Liver (tissue), 9 donors: ENCODE measurements around the gene HOXA7. TPM values are rescaled to one million over a fixed set of nuclear protein-coding genes. Genes with fewer than 3 reads are reported as not detected.

ENCODE experiments used
- DNase-seq: peaks from one replicate; pipeline ENCODE4 v3.0.0-alpha.2; 2017; ENCODE audit warnings: low spot score
- H3K27ac ChIP-seq, 2 donors: one replicate each; pipeline ENCODE4 v1.7.0; 2013; ENCODE audit warnings: inconsistent platforms in 2 of 2, low read length in 2 of 2, control low read depth in 1 of 2, low read depth in 1 of 2, mild to moderate bottlenecking in 1 of 2
- H3K27me3 ChIP-seq, 4 donors: one replicate each; pipeline versions ENCODE4 v1.6.1 to v1.7.0; 2013; ENCODE audit warnings: low read length in 3 of 4, inconsistent platforms in 1 of 4, mild to moderate bottlenecking in 1 of 4, moderate library complexity in 1 of 4; ENCODE audit not compliant: control insufficient read depth in 4 of 4, insufficient read depth in 4 of 4
- H3K36me3 ChIP-seq, 4 donors: one replicate each; pipeline versions ENCODE4 v1.6.1 to v1.7.0; 2013; ENCODE audit warnings: low read length in 3 of 4, mild to moderate bottlenecking in 3 of 4, low read depth in 1 of 4, moderate library complexity in 1 of 4; ENCODE audit not compliant: control insufficient read depth in 4 of 4, insufficient read depth in 3 of 4
- H3K4me1 ChIP-seq, 4 donors: one replicate each; pipeline versions ENCODE4 v1.6.1 to v1.7.0; 2013; ENCODE audit warnings: low read length in 3 of 4, mild to moderate bottlenecking in 3 of 4, moderate library complexity in 1 of 4; ENCODE audit not compliant: control insufficient read depth in 4 of 4, insufficient read depth in 4 of 4
- H3K4me3 ChIP-seq, 3 donors: one replicate each; pipeline versions ENCODE4 v1.6.1 to v1.7.0; 2013; ENCODE audit warnings: low read length in 3 of 3, control low read depth in 1 of 3, low read depth in 1 of 3, mild to moderate bottlenecking in 1 of 3
- H3K9ac ChIP-seq, 2 donors: one replicate each; pipeline ENCODE4 v1.7.0; 2013; ENCODE audit warnings: low read length in 2 of 2, mild to moderate bottlenecking in 2 of 2, moderate library complexity in 2 of 2, control low read depth in 1 of 2, low read depth in 1 of 2
- H3K9me3 ChIP-seq, 4 donors: one replicate each; pipeline versions ENCODE4 v1.6.1 to v1.7.0; 2013; ENCODE audit warnings: low read length in 3 of 4; ENCODE audit not compliant: control insufficient read depth in 4 of 4
- ATF3 ChIP-seq: IDR thresholded peaks from 2 replicates; pipeline ENCODE4 v1.6.1; 2016; ENCODE audit warnings: antibody characterized with exemption
- CTCF ChIP-seq: fragments of 150-350 bp; IDR thresholded peaks from 2 replicates; pipeline ENCODE4 v1.5.1; 2017; ENCODE audit warnings: improper control_type of control experiment, low read depth, low read length; ENCODE audit not compliant: missing input control
- EGR1 ChIP-seq, 2 donors: IDR thresholded peaks; 2 replicates each; pipeline ENCODE4 v1.6.1; 2016 to 2018; ENCODE audit warnings: antibody characterized with exemption in 2 of 2, low read depth in 2 of 2
- FOXA1 ChIP-seq: IDR thresholded peaks from 2 replicates; pipeline ENCODE4 v1.6.1; 2016; ENCODE audit warnings: antibody characterized with exemption
- GABPA ChIP-seq, 2 donors: IDR thresholded peaks in 1 of 2; conservative IDR thresholded peaks in 1 of 2; 2 replicates each; pipeline ENCODE4 v1.6.1; 2016; ENCODE audit warnings: antibody characterized with exemption in 2 of 2, mild to moderate bottlenecking in 1 of 2, moderate library complexity in 1 of 2
- HNF4A ChIP-seq, 2 donors: conservative IDR thresholded peaks; 2 replicates each; pipeline ENCODE4 v1.6.1; 2016; ENCODE audit warnings: antibody characterized with exemption in 2 of 2, mild to moderate bottlenecking in 2 of 2
- JUND ChIP-seq, 2 donors: IDR thresholded peaks; 2 replicates each; pipeline ENCODE4 v1.6.1; 2016; ENCODE audit warnings: antibody characterized with exemption in 2 of 2
- MAX ChIP-seq: IDR thresholded peaks from 2 replicates; pipeline ENCODE4 v1.6.1; 2016; ENCODE audit warnings: antibody characterized with exemption
- NR2F2 ChIP-seq: IDR thresholded peaks from 2 replicates; pipeline ENCODE4 v1.6.1; 2016; ENCODE audit warnings: antibody characterized with exemption
- RAD21 ChIP-seq, 2 donors: IDR thresholded peaks; 2 replicates each; pipeline ENCODE4 v1.6.1; 2016; ENCODE audit warnings: antibody characterized with exemption in 2 of 2, mild to moderate bottlenecking in 2 of 2
- REST ChIP-seq: IDR thresholded peaks from 2 replicates; pipeline ENCODE4 v1.6.1; 2016; ENCODE audit warnings: antibody characterized with exemption, mild to moderate bottlenecking
- RXRA ChIP-seq, 2 donors: IDR thresholded peaks; 2 replicates each; pipeline ENCODE4 v1.6.1; 2017 to 2018; ENCODE audit warnings: antibody characterized with exemption in 2 of 2, mild to moderate bottlenecking in 1 of 2
- SP1 ChIP-seq: IDR thresholded peaks from 2 replicates; pipeline ENCODE4 v1.6.1; 2018; ENCODE audit warnings: antibody characterized with exemption, mild to moderate bottlenecking
- TAF1 ChIP-seq: conservative IDR thresholded peaks from 2 replicates; pipeline ENCODE4 v1.6.1; 2016; ENCODE audit warnings: antibody characterized with exemption, mild to moderate bottlenecking
- YY1 ChIP-seq: IDR thresholded peaks from 2 replicates; pipeline ENCODE4 v1.6.1; 2016; ENCODE audit warnings: antibody characterized with exemption, mild to moderate bottlenecking
- WGBS: extraction: QIAGEN DNeasy Blood & Tissue Kit; methylation state at CpG from one replicate; pipeline ENCODE4 v1.1.7; 2013; 5-methylcytosine and 5-hydroxymethylcytosine counted together
- polyA plus RNA-seq, 2 donors: library from polyadenylated mRNA; stranded (reverse) in 1 of 2; unstranded in 1 of 2; fragments of 200-250 nt in 1 of 2; fragments of >200 nt in 1 of 2; fragmentation: Nextera tagmentation in 1 of 2; extraction: Ambion mirVana in 1 of 2; gene quantifications; one replicate each; pipeline versions ENCODE4 v1.2.1 to v1.2.3, GENCODE V29; 2013 to 2015
- total RNA-seq, 2 donors: library from RNA; depleted of rRNA; stranded (reverse); fragments of >200 nt; gene quantifications; one replicate each; pipeline ENCODE4 v1.2.3, GENCODE V29; 2014
- donor health status: healthy.
- donor health status: healthy.
- donor health status: healthy.
- donor health status: healthy.
- donor health status: healthy.

HOXA7 gene
- total and polyA plus RNA-seq, 4 donors: under 0.01 to 0.05 TPM; not detected in 2

GRCh38 chr7:27173511-27173955, 17.1 kb upstream of the HOXA7 start:
- 4% methylated on average over 59 of the region's 59 CpGs for WGBS
- H3K4me1 ChIP-seq: peaks cover 9 to 15% (median 12%) of the 10 kb centered on the region in 4 donors
- peaks cover 17 to 62% (median 29%) of the 10 kb centered on the region in 4 donors for H3K27me3 ChIP-seq
- no peak for TF ChIP-seq FOXA1
- TF ChIP-seq CTCF: no peak
- no peak for TF ChIP-seq REST
- TF ChIP-seq RXRA (IDR thresholded peaks at IDR 0.05): no peak
- TF ChIP-seq RAD21 (IDR thresholded peaks at IDR 0.05): no peak
- no peak for TF ChIP-seq SP1
- TF ChIP-seq GABPA (IDR thresholded peaks at IDR 0.05 in 1 of 2, conservative IDR thresholded peaks at IDR 0.05 in 1 of 2): no peak
- TF ChIP-seq NR2F2: no peak
- TF ChIP-seq JUND (IDR thresholded peaks at IDR 0.05): no peak
- TF ChIP-seq YY1: no peak
- no peak for TF ChIP-seq MAX
- TF ChIP-seq EGR1 (IDR thresholded peaks at IDR 0.05; ENCODE audit: low read depth in 2 of 2): no peak
- no peak for DNase-seq
- H3K27ac ChIP-seq: no peak overlapping the region
- no peaks in the 10 kb centered on the region for H3K36me3 ChIP-seq
- H3K4me3 ChIP-seq: peak overlapping the region in 1 of 3 donors; percentile 55
- H3K9me3 ChIP-seq: peaks cover 0 to 2% (median 0%) of the 10 kb centered on the region in 4 donors
- H3K9ac ChIP-seq: no peak overlapping the region

DNA sequence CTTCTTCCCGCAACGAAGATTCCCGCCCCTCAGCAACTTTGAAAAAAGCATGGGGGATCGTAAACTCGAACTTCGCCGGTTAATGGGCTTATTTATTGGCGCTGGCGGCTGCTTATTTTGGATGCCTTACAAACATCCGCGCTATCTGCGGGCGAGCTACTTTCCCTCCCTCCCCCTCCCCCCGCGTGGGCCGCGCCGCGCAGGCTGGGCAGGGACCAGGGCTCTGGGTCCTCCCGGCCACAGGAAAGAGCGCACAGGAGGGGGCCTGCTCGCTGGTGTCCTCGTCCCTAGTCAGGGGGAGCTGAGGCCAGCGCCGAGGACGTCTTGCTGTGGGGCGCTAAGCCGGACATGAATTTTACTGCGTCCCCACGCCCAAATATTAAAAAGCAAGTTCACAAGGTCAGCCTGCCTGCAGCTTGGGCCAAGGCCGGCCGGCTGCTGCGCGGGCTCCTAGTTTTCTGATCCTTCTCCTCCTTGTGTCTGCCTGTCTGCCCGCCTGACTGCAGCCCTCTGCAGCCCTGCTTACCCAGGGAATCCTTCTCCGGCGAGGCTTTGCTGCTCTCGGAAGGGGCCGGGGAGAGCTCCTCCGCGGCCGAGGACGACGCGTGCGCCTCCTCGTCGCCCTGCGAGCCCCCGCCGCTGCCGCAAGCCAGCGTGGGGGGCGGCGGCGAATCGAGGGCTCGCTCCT, 16.5 kb upstream of the HOXA7 start:
- peak overlapping the region in 1 of 3 donors; percentile 55 for H3K4me3 ChIP-seq
- TF ChIP-seq ATF3: no peak
- TF ChIP-seq HNF4A (conservative IDR thresholded peaks at IDR 0.05): no peak
- TF ChIP-seq JUND (IDR thresholded peaks at IDR 0.05): no peak
- no peak for TF ChIP-seq MAX
- no peak for TF ChIP-seq CTCF
- no peak for TF ChIP-seq RXRA (IDR thresholded peaks at IDR 0.05)
- no peak for TF ChIP-seq TAF1
- no peak for TF ChIP-seq EGR1 (IDR thresholded peaks at IDR 0.05; ENCODE audit: low read depth in 2 of 2)
- no peak for TF ChIP-seq NR2F2
- DNase-seq: no peak
- WGBS: 4% methylated on average over 58 of the region's 58 CpGs
- H3K9me3 ChIP-seq: peaks cover 0 to 2% (median 0%) of the 10 kb centered on the region in 4 donors
- no peaks in the 10 kb centered on the region for H3K36me3 ChIP-seq
- no peak overlapping the region for H3K27ac ChIP-seq
- H3K4me1 ChIP-seq: peaks cover 9 to 15% (median 12%) of the 10 kb centered on the region in 4 donors
- H3K9ac ChIP-seq: no peak overlapping the region
- H3K27me3 ChIP-seq: peaks cover 17 to 64% (median 33%) of the 10 kb centered on the region in 4 donors
